Frontal cortex (tissue), 4 donors: ENCODE measurements around the gene AHRR. TPM values are rescaled to one million over a fixed set of nuclear protein-coding genes. Genes with fewer than 3 reads are reported as not detected.

ENCODE experiments used
- DNase-seq, 2 donors: peaks; one replicate each; pipeline ENCODE4 v3.0.0; 2012; ENCODE audit warnings: low spot score in 2 of 2
- FAIRE-seq: peaks from 2 replicates; lab custom pipeline; 2012; peaks lifted over from hg19 to GRCh38; lab: Jason Lieb, UNC
- total RNA-seq: library from RNA; depleted of rRNA; stranded (reverse); fragments of >200 nt; gene quantifications from one replicate; pipeline ENCODE4 v1.2.3, GENCODE V29; 2014
- donor health status: control.
- donor health status: control.
- donor health status: control.

The AHRR gene
- total RNA-seq, 1 donor from 2014 or later: 1.2 TPM

GRCh38 chr5:432201-432927 lies 110.8 kb downstream of the AHRR start:
- no peak for FAIRE-seq
- DNase-seq: no peak

GRCh38 chr5:432928-433791 lies 111.6 kb downstream of the AHRR start:
- FAIRE-seq: no peak
- DNase-seq: no peak

DNA sequence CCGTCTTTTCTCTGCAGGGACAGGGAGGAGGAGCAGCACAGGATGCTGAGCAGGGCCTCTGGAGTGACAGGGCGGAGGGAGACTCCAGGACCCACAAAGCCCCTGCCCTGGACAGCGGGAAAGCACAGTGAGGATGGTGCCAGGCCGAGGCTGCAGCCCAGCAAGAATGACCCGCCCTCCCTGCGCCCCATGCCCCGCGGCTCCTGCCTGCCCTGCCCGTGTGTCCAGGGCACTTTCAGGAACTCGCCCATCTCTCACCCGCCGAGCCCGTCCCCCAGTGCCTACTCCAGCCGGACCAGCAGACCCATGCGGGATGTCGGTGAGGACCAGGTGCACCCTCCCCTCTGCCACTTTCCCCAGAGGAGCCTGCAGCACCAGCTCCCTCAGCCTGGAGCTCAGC lies 112.3 kb downstream of the AHRR start:
- FAIRE-seq (no peak), DNase-seq (no peak)

GRCh38 chr5:434443-435146 lies 113.1 kb downstream of the AHRR start:
- DNase-seq: no peak
- no peak for FAIRE-seq

- DNase-seq (no peak), FAIRE-seq (no peak)
These were observed 113.8 kb downstream of the AHRR start for GRCh38 chr5:435156-435790.

- FAIRE-seq (no peak), DNase-seq (no peak)
These were observed 114.6 kb downstream of the AHRR start for GRCh38 chr5:435961-436640.

- DNase-seq (no peak), FAIRE-seq (no peak)
These were observed 115.1 kb downstream of the AHRR start for GRCh38 chr5:436641-436975.

GRCh38 chr5:437281-437771 lies 115.8 kb downstream of the AHRR start:
- DNase-seq (no peak), FAIRE-seq (no peak)

GRCh38 chr5:438481-438981 lies 117.0 kb downstream of the AHRR start:
- no peak for FAIRE-seq
- DNase-seq: no peak

DNA sequence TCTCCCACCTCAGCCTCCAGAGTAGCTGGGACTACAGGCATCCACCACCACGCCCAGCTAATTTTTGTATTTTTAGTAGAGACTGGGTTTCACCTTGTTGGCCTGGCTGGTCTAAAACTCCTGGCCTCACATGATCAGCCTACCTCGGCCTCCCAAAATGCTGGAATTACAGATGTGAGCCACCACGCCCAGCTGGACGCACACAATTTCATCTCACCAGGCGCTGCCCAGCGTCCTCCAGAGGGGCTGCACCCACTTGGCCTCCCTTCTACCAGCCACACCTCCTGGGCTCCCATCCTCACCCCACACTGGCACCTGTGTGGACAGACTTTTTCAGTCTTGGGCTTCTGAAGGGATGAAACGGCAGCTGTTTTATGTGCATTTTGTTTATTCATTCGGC lies 117.7 kb downstream of the AHRR start:
- DNase-seq (no peak), FAIRE-seq (no peak)

DNA sequence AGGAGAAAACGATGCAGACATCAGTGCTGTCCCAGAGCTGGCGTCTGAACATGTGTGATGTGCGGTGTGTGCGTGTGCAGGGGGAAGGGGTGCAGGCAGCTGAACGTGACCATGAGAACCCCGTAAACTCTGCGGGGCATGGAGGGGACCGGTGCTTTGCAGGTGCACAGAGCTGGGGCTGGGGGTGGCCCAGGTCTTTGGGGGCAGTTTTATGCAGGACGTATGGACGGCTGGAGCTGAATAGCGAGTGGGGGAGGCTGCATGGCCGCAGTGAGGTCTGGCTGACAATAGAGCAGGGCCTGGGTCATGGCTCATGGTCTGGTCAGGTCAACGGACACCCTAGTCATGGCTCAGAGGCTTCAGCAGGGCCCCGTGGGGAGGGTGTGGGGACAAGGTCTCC lies 118.1 kb downstream of the AHRR start:
- no peak for DNase-seq

DNA sequence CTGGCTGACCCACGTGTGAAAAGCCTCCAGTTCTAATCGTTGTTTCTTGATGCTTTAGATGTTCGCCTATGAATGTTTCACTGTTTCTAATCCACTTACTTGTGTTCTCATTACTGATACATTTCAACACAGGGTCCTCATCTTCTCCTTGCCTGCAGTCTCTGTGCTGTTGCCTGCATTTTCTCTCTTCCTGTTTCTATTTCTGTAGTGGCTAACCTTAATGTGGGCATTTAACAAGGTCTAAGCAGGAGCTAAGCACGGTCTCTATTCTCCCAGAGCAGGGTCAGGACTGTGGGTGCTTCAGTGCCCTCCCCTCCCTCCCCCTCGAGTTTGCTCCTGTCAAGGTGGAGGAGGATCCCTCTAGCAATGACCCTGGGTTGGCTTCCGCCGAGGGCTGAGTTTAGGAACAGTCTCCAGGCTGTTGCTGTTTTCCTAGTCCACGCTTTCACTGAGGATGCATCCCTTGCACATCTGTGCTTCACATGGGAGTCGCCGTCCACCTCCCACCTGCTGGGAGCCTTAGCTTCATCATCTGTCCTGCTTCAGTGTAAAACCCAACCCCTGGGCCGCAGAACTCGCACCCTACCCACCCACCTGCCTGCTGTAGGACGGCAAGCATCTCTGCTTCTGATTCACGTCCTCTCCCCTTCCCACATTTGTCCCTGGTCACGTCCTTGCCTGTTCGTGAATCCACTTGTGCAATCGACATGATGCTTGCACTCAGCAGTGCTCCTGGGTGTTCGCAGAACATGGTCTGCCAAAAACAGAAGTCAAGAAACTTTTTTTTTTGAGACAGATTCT lies 119.1 kb downstream of the AHRR start:
- DNase-seq (no peak), FAIRE-seq (no peak)

More for the DNA sequence above, 118.1 kb downstream of the AHRR start:
- no peak for FAIRE-seq

- DNase-seq (no peak), FAIRE-seq (no peak)
These were observed 120.5 kb downstream of the AHRR start for GRCh38 chr5:441996-442334.

GRCh38 chr5:442335-443238 lies 121.1 kb downstream of the AHRR start, which contains the start of gene EXOC3:
Gene EXOC3 (plus strand): TSS chr5:443176. CDS start chr5:446206, 3,030 bp downstream.
- DNase-seq: peak; percentile 97 to 98
- FAIRE-seq: no peak

- FAIRE-seq (no peak), DNase-seq (peak in 1 of 2 donors; percentile 57)
These were observed 122.0 kb downstream of the AHRR start for GRCh38 chr5:443239-444151.

DNA sequence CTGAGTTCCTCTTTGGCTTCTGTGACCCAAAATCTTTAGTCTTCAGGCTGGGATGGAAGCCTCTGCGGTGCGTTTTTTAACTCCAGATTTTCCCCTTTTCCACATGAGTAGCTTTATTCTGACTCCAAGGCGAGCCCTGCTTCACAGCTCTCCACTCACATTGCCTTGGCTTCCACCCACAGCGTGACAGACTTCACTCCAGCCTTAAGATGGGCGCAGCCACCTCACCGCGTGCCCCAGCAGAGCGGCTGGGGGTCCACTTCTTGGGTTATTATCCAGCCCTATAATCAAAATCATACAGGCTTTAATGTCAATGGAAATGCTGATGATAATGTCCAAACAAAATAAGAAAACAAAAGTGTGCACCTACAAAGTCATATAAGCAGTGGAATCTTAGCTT lies 122.7 kb downstream of the AHRR start:
- FAIRE-seq (no peak), DNase-seq (no peak)

- FAIRE-seq: no peak
These were observed 124.1 kb downstream of the AHRR start for GRCh38 chr5:445591-445990.

More at GRCh38 chr5:445591-445990, 124.1 kb downstream of the AHRR start:
- no peak for DNase-seq
